Esophagus squamous epithelium (tissue), 4 donors: ENCODE data around the gene CENPO.

Experiments
- POLR2A ChIP-seq, 4 donors: fragments of 450-650 bp; IDR thresholded peaks; one replicate each; pipeline ENCODE4 v1.6.1; 2017; ENCODE audit warnings: antibody characterized with exemption in 4 of 4, mild to moderate bottlenecking in 4 of 4, moderate library complexity in 3 of 4
- TF ChIP-seq, protein P1 (sequence below), 6 experiments: fragments of 450-650 bp in 4 of 6; fragments of 200-600 bp in 2 of 6; sonication (generic) in 2 of 6; IDR thresholded peaks; one replicate each; pipeline ENCODE4 v1.5.1; 2016 to 2019; ENCODE audit warnings: antibody characterized with exemption in 6 of 6, mild to moderate bottlenecking in 4 of 6, moderate library complexity in 4 of 6

DNA sequence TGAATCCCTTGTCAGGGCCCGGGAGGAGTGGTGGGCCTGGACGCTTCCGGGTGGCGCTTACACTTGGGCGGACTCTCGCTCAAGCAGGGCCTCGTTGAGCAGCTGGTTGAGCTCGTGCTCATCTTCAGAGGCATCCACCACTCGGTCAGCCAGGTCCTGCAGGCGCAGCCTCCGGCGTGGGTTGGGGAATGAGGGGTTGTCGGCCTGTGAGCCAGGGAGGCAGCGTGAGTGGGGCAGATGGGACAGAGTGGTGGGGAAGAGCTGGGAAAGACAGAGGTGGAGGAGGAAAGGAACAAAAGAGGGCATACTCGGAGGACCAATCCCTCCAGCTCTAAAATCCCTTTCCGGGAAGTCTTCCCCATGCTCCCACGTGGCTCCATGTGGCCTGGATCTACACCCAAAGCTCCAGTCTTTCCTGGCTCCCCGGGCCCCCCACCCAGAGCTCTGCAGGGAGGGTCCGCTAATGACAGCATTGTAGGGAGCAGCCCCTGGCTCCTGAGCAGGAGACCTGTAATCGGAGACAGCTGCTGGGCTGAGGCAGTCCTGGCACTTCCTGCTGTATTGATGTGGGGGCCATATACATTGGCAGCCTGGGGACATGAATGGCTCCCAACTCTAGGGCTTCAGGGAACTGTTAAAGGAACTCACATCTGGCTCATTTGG, 41.6 kb downstream of the CENPO start:
- TF ChIP-seq POLR2A (IDR thresholded peaks at IDR 0.05) = no peak
- TF ChIP-seq, protein P1, sequence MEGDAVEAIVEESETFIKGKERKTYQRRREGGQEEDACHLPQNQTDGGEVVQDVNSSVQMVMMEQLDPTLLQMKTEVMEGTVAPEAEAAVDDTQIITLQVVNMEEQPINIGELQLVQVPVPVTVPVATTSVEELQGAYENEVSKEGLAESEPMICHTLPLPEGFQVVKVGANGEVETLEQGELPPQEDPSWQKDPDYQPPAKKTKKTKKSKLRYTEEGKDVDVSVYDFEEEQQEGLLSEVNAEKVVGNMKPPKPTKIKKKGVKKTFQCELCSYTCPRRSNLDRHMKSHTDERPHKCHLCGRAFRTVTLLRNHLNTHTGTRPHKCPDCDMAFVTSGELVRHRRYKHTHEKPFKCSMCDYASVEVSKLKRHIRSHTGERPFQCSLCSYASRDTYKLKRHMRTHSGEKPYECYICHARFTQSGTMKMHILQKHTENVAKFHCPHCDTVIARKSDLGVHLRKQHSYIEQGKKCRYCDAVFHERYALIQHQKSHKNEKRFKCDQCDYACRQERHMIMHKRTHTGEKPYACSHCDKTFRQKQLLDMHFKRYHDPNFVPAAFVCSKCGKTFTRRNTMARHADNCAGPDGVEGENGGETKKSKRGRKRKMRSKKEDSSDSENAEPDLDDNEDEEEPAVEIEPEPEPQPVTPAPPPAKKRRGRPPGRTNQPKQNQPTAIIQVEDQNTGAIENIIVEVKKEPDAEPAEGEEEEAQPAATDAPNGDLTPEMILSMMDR (IDR thresholded peaks at IDR 0.05) = no peak
